Stimulated activated CD8-positive, alpha-beta memory T cell treated with anti-CD3 and anti-CD28 coated beads, Interleukin-15, amount 100 ng/mL, for 24 hours (primary cell): ENCODE data around the gene MUCL3.
"Not testable (repeated sequence)": the region's sequence is repeated elsewhere in the genome, so short reads cannot be mapped to it uniquely, and the experiment has no call there.

Experiments
- DNase-seq: peaks from one replicate; pipeline ENCODE4 v3.0.0-alpha.2; 2020; ENCODE audit warnings: low read depth

Gene MUCL3

GRCh38 chr6:30983439-30983838 is 42.7 kb downstream of the MUCL3 start, which contains the start of gene MUC21:
TSS of gene MUC21 (plus strand) at chr6:30983718. CDS start at chr6:30983959, 241 bp downstream.
- DNase-seq = no peak

- DNase-seq = no peak
Measured at GRCh38 chr6:30985490-30985889, 44.7 kb downstream of the MUCL3 start.

- no peak for DNase-seq
Measured at GRCh38 chr6:30987304-30987703, 46.5 kb downstream of the MUCL3 start.

GRCh38 chr6:30988209-30988825 is 47.5 kb downstream of the MUCL3 start:
- DNase-seq = no peak

- DNase-seq = no peak
Measured at GRCh38 chr6:30990422-30991086, 49.8 kb downstream of the MUCL3 start.

- no peak for DNase-seq
Measured at GRCh38 chr6:30991891-30992290, 51.1 kb downstream of the MUCL3 start.

- DNase-seq = no peak
Measured at GRCh38 chr6:30997301-30997700, 56.5 kb downstream of the MUCL3 start.

- DNase-seq = no peak
Measured at GRCh38 chr6:30998785-30999184, 58.0 kb downstream of the MUCL3 start.

- not testable (repeated sequence) for DNase-seq
Measured at GRCh38 chr6:31000067-31000860, 59.5 kb downstream of the MUCL3 start.

GRCh38 chr6:31001281-31001888 is 60.6 kb downstream of the MUCL3 start:
- DNase-seq = no peak

GRCh38 chr6:31002471-31002870 is 61.7 kb downstream of the MUCL3 start:
- DNase-seq = no peak
